ENCODE measurements around the gene ABCD1. TPM values are rescaled to one million over a fixed set of nuclear protein-coding genes. Genes with fewer than 3 reads are reported as not detected.

ABCD1 gene
- total RNA-seq, 1 experiment from 2014 or later = 44.4 TPM

- DNase-seq = no peak
- TF ChIP-seq EZH2 (IDR thresholded peaks at IDR 0.05; ENCODE audit: low read length, unreplicated experiment) = no peak
- TF ChIP-seq CTCF (conservative IDR thresholded peaks at IDR 0.05; ENCODE audit: low read depth, low read length) = peak; percentile 27; the same call in 1 of the 2 replicates
- H3K27me3 ChIP-seq (ENCODE audit: low read length) = no peaks in the 10 kb centered on the region
- no peak overlapping the region for H3K4me2 ChIP-seq (ENCODE audit: low read length)
- intact Hi-C loops (cut with micrococcal nuclease) = no loop called here
- no peaks in the 10 kb centered on the region for H3F3A ChIP-seq (ENCODE audit: low read length, unreplicated experiment)
- no peaks in the 10 kb centered on the region for H3K9me2 ChIP-seq (replicated peaks; ENCODE audit: low read length)
- no peaks in the 10 kb centered on the region for H3K36me3 ChIP-seq (ENCODE audit: low read depth, low read length)
- H3K27ac ChIP-seq (ENCODE audit: low read length) = no peak overlapping the region
- ChIA-PET POLR2A (ENCODE audit: unreplicated experiment) (no interaction called here), CTCF (no interaction called here)
- ATAC-seq = no peak
- H3K4me3 ChIP-seq (ENCODE audit: low read length) = no peak overlapping the region
- no peaks in the 10 kb centered on the region for H4K20me1 ChIP-seq (ENCODE audit: low read length)
- H3K4me1 ChIP-seq (ENCODE audit: insufficient read depth, low read length) = no peaks in the 10 kb centered on the region
- no peak overlapping the region for H2AFZ ChIP-seq (ENCODE audit: low read length)
- BruUV-seq (replicated peaks) = no TSS peak
- no peak overlapping the region for H3K9ac ChIP-seq (ENCODE audit: low read length)
- no peaks in the 10 kb centered on the region for H3K79me2 ChIP-seq (ENCODE audit: low read length)
- no peaks in the 10 kb centered on the region for H3K9me3 ChIP-seq (ENCODE audit: low read length)
Measured at GRCh38 chrX:153782313-153782712, 57.7 kb downstream of the ABCD1 start.

- ChIA-PET POLR2A (ENCODE audit: unreplicated experiment) (no interaction called here), CTCF (no interaction called here)
- Histone ChIP-seq H3K4me2 (ENCODE audit: low read length) (no peak overlapping the region), H3K4me1 (ENCODE audit: insufficient read depth, low read length) (no peaks in the 10 kb centered on the region), H2AFZ (ENCODE audit: low read length) (no peak overlapping the region), H3K36me3 (ENCODE audit: low read depth, low read length) (no peaks in the 10 kb centered on the region), H3K4me3 (ENCODE audit: low read length) (no peak overlapping the region), H3K9me2 (replicated peaks; ENCODE audit: low read length) (no peaks in the 10 kb centered on the region), H3K27me3 (ENCODE audit: low read length) (no peaks in the 10 kb centered on the region), H3K27ac (ENCODE audit: low read length) (no peak overlapping the region), H3K9me3 (ENCODE audit: low read length) (no peaks in the 10 kb centered on the region), H3F3A (ENCODE audit: low read length, unreplicated experiment) (no peaks in the 10 kb centered on the region), H4K20me1 (ENCODE audit: low read length) (no peaks in the 10 kb centered on the region), H3K79me2 (ENCODE audit: low read length) (no peaks in the 10 kb centered on the region), H3K9ac (ENCODE audit: low read length) (no peak overlapping the region)
- TF ChIP-seq CTCF (conservative IDR thresholded peaks at IDR 0.05; ENCODE audit: low read depth, low read length) (no peak), EZH2 (IDR thresholded peaks at IDR 0.05; ENCODE audit: low read length, unreplicated experiment) (no peak), EZH2phosphoT487 (IDR thresholded peaks at IDR 0.05; ENCODE audit: borderline replicate concordance, low read length) (no peak)
- no peak for DNase-seq
- intact Hi-C loops (cut with micrococcal nuclease) = no loop called here
- BruUV-seq (replicated peaks) = no TSS peak
- ATAC-seq = no peak
Measured at GRCh38 chrX:153782871-153783270, 58.2 kb downstream of the ABCD1 start.

- no TSS peak for BruUV-seq (replicated peaks)
- no peak for DNase-seq
- no peaks in the 10 kb centered on the region for H3K27me3 ChIP-seq (ENCODE audit: low read length)
- no peak overlapping the region for H3K9ac ChIP-seq (ENCODE audit: low read length)
- H3K36me3 ChIP-seq (ENCODE audit: low read depth, low read length) = no peaks in the 10 kb centered on the region
- ChIA-PET CTCF (no interaction called here), POLR2A (ENCODE audit: unreplicated experiment) (no interaction called here)
- H3K27ac ChIP-seq (ENCODE audit: low read length) = no peak overlapping the region
- no peaks in the 10 kb centered on the region for H4K20me1 ChIP-seq (ENCODE audit: low read length)
- no peak for TF ChIP-seq EZH2 (IDR thresholded peaks at IDR 0.05; ENCODE audit: low read length, unreplicated experiment)
- TF ChIP-seq EZH2phosphoT487 (IDR thresholded peaks at IDR 0.05; ENCODE audit: borderline replicate concordance, low read length) = no peak
- no peak for TF ChIP-seq CTCF (conservative IDR thresholded peaks at IDR 0.05; ENCODE audit: low read depth, low read length)
- H3K4me2 ChIP-seq (ENCODE audit: low read length) = no peak overlapping the region
- intact Hi-C loops (cut with micrococcal nuclease) = no loop called here
- H2AFZ ChIP-seq (ENCODE audit: low read length) = no peak overlapping the region
- no peaks in the 10 kb centered on the region for H3K9me2 ChIP-seq (replicated peaks; ENCODE audit: low read length)
- no peak for ATAC-seq
- H3K79me2 ChIP-seq (ENCODE audit: low read length) = no peaks in the 10 kb centered on the region
- no peaks in the 10 kb centered on the region for H3K4me1 ChIP-seq (ENCODE audit: insufficient read depth, low read length)
- H3F3A ChIP-seq (ENCODE audit: low read length, unreplicated experiment) = no peaks in the 10 kb centered on the region
- H3K9me3 ChIP-seq (ENCODE audit: low read length) = no peaks in the 10 kb centered on the region
- no peak overlapping the region for H3K4me3 ChIP-seq (ENCODE audit: low read length)
Measured at GRCh38 chrX:153783378-153784013, 58.8 kb downstream of the ABCD1 start.
